T-helper 1 cell treated with Interleukin-12 subunit alpha and Interleukin-12 subunit beta and Interleukin-4 antibody, amounts not matched to agents 30 ng/mL and 1 ng/mL, for 36 hours (primary cell): ENCODE measurements around the gene SSRP1. TPM values are rescaled to one million over a fixed set of nuclear protein-coding genes. Genes with fewer than 3 reads are reported as not detected.
"Not testable (repeated sequence)": the region's sequence is repeated elsewhere in the genome, so short reads cannot be mapped to it uniquely, and the experiment has no call there.

Experiments
- intact Hi-C: fragments of 100-400 bp; cut with micrococcal nuclease; formaldehyde crosslinking; loops from one replicate; pipeline ENCODE4 v1.15.1; 2024
- total RNA-seq: library from RNA; stranded (reverse); gene quantifications from 2 replicates; pipeline ENCODE4 v1.2.3, GENCODE V29; 2022

Gene SSRP1
- total RNA-seq, 1 donor from 2014 or later = 152 TPM

- intact Hi-C loops = no loop called here
Measured at GRCh38 chr11:57305523-57305922, 30.2 kb downstream of the SSRP1 start.

GRCh38 chr11:57303990-57304579, 31.6 kb downstream of the SSRP1 start:
- intact Hi-C loops = no loop called here

- intact Hi-C loops = no loop called here
Measured at GRCh38 chr11:57303280-57303989, 32.3 kb downstream of the SSRP1 start.

GRCh38 chr11:57302489-57302888, 33.2 kb downstream of the SSRP1 start:
- intact Hi-C loops = no loop called here

- intact Hi-C loops = no loop called here
Measured at GRCh38 chr11:57301711-57302423, 33.8 kb downstream of the SSRP1 start.

- intact Hi-C loops = no loop called here
Measured at GRCh38 chr11:57300785-57301184, 34.9 kb downstream of the SSRP1 start.

- intact Hi-C loops = no loop called here
Measured at GRCh38 chr11:57299150-57299737, 36.4 kb downstream of the SSRP1 start.

- intact Hi-C loops = no loop called here
Measured at GRCh38 chr11:57297221-57297620, 38.5 kb downstream of the SSRP1 start.

- intact Hi-C loops = not testable (repeated sequence)
Measured at GRCh38 chr11:57296205-57296604, 39.5 kb downstream of the SSRP1 start.

GRCh38 chr11:57294225-57295131, 41.2 kb downstream of the SSRP1 start:
- intact Hi-C loops = no loop called here

GRCh38 chr11:57290288-57290687, 45.4 kb downstream of the SSRP1 start:
- intact Hi-C loops = no loop called here

- intact Hi-C loops = no loop called here
Measured at GRCh38 chr11:57288771-57289579, 46.7 kb downstream of the SSRP1 start.

- intact Hi-C loops = no loop called here
Measured at GRCh38 chr11:57287884-57288283, 47.8 kb downstream of the SSRP1 start.

- intact Hi-C loops = no loop called here
Measured at GRCh38 chr11:57283231-57283990, 52.3 kb downstream of the SSRP1 start.

GRCh38 chr11:57281546-57281945, 54.1 kb downstream of the SSRP1 start:
- intact Hi-C loops = not testable (repeated sequence)

GRCh38 chr11:57279116-57279515, 56.6 kb downstream of the SSRP1 start:
- intact Hi-C loops = loop anchor here (10.0 kb wide), 1 partner anchor 64 kb away; no protein-coding TSS in a partner anchor

- intact Hi-C loops = loop anchor here (1.0 to 10.0 kb wide), 2 partner anchors 64 to 437 kb away; no protein-coding TSS in a partner anchor
Measured at GRCh38 chr11:57278721-57279095, 57.0 kb downstream of the SSRP1 start.

- intact Hi-C loops = loop anchor here (1.0 to 10.0 kb wide), 2 partner anchors 63 to 437 kb away; no protein-coding TSS in a partner anchor
Measured at GRCh38 chr11:57277845-57278720, 57.6 kb downstream of the SSRP1 start.
